K562 (cell line): ENCODE results near the gene CADM2. TPM values are rescaled to one million over a fixed set of nuclear protein-coding genes. Genes with fewer than 3 reads are reported as not detected.

Source experiments
- ATAC-seq: fragments of 200-7000 bp; cut with Tn5 transposase; 3 replicates; pipeline ENCODE4 v1.9.1; 2020; ENCODE audit warnings: moderate library complexity
- BruUV-seq: library from RNA; stranded (reverse); fragments of 400-500 nt; replicated peaks from 2 replicates; lab custom pipeline; 2021; lab: Mats Ljungman, UMichigan
- CTCF ChIA-PET: fragments of 300-600 bp; formaldehyde crosslinking; extraction: SDS; loops from one replicate; lab custom pipeline; 2021; ENCODE audit warnings: low intra/inter-chr PET ratio; lab: Yijun Ruan, JAX
- POLR2A ChIA-PET: fragments of 300-600, 350-650 bp; sonication (Branson Sonifier 250); formaldehyde crosslinking; extraction: SDS; loops from one replicate; lab custom pipeline; 2021; ENCODE audit warnings: antibody characterized with exemption, inconsistent platforms; lab: Yijun Ruan, JAX
- DNase-seq, 4 experiments: peaks; one replicate each; pipeline versions ENCODE4 v3.0.0 to v3.0.0-alpha.2; 2011 to 2018; ENCODE audit warnings: low spot score in 3 of 4, mixed read lengths in 3 of 4; ENCODE audit errors: extremely low read depth in 1 of 4
- FAIRE-seq: peaks from 2 replicates; lab custom pipeline; 2011; peaks lifted over from hg19 to GRCh38; lab: Jason Lieb, UNC
- H2AFZ ChIP-seq: 2 replicates; pipeline ENCODE4 v1.6.0; 2011; ENCODE audit warnings: low read depth, low read length, control low read depth, inconsistent platforms
- H3K27ac ChIP-seq: fragments of 200-600 bp; 3 replicates; pipeline ENCODE4 v1.8.0; 2011; ENCODE audit warnings: low read depth, mild to moderate bottlenecking, control low read depth, inconsistent platforms, low read length, moderate library complexity, mixed read lengths; ENCODE audit errors: extremely low read depth
- H3K27me3 ChIP-seq, 2 experiments: fragments of 300-600 bp in 1 of 2; 2 replicates in 1 of 2; 3 replicates in 1 of 2; pipeline versions ENCODE4 v1.6.0 to v1.8.0; 2011; ENCODE audit warnings: inconsistent platforms in 2 of 2, low read length in 2 of 2, mild to moderate bottlenecking in 1 of 2, mixed read lengths in 1 of 2, moderate library complexity in 1 of 2; ENCODE audit not compliant: control insufficient read depth in 2 of 2, insufficient read depth in 2 of 2
- H3K36me3 ChIP-seq: fragments of 300-600 bp; 3 replicates; pipeline ENCODE4 v1.8.0; 2011; ENCODE audit warnings: mild to moderate bottlenecking, low read length, inconsistent platforms; ENCODE audit not compliant: control insufficient read depth, insufficient read depth
- H3K4me1 ChIP-seq, 2 experiments: fragments of 200-600 bp in 1 of 2; replicated peaks in 1 of 2; 2 replicates in 1 of 2; 3 replicates in 1 of 2; pipeline versions ENCODE4 v1.5.1 to v1.8.0; 2011; ENCODE audit warnings: inconsistent platforms in 2 of 2, low read length in 2 of 2, mild to moderate bottlenecking in 1 of 2, mixed read lengths in 1 of 2, moderate library complexity in 1 of 2; ENCODE audit not compliant: control insufficient read depth in 2 of 2, insufficient read depth in 2 of 2
- H3K4me2 ChIP-seq: 2 replicates; pipeline ENCODE4 v1.6.1; 2011; ENCODE audit warnings: low read length, control low read depth, inconsistent platforms, mixed read lengths; ENCODE audit not compliant: insufficient read depth
- H3K4me3 ChIP-seq: fragments of 200-600 bp; sonication (generic), shearing (Covaris generic); 2 replicates; pipeline ENCODE4 v1.5.1; 2016; ENCODE audit warnings: control low read depth, inconsistent platforms
- H3K79me2 ChIP-seq: fragments of 200-600 bp; 3 replicates; pipeline ENCODE4 v1.8.0; 2011; ENCODE audit warnings: low read length, inconsistent platforms; ENCODE audit not compliant: control insufficient read depth, insufficient read depth
- H3K9ac ChIP-seq, 2 experiments: 2 replicates each; pipeline versions ENCODE4 v1.6.0 to v1.6.1; 2011; ENCODE audit warnings: low read depth in 2 of 2, low read length in 2 of 2, control low read depth in 1 of 2, inconsistent platforms in 1 of 2, mild to moderate bottlenecking in 1 of 2, mixed read lengths in 1 of 2; ENCODE audit not compliant: insufficient read depth in 1 of 2
- H3K9me1 ChIP-seq: one replicate; pipeline ENCODE4 v1.6.0; 2011; ENCODE audit warnings: inconsistent platforms, mild to moderate bottlenecking, low read length, moderate library complexity; ENCODE audit not compliant: control insufficient read depth, insufficient read depth
- H3K9me3 ChIP-seq: replicated peaks from 2 replicates; pipeline ENCODE4 v1.5.1; 2011; ENCODE audit warnings: low read depth, low read length, inconsistent platforms; ENCODE audit not compliant: control insufficient read depth, insufficient read depth
- H4K20me1 ChIP-seq: replicated peaks from 2 replicates; pipeline ENCODE4 v1.6.1; 2011; ENCODE audit warnings: low read length, inconsistent platforms, mixed read lengths; ENCODE audit not compliant: control insufficient read depth, insufficient read depth
- CCAR2 ChIP-seq: fragments of 200-400 bp; formaldehyde crosslinking; IDR thresholded peaks from 2 replicates; pipeline ENCODE4 v1.6.1; 2017; ENCODE audit warnings: mild to moderate bottlenecking, low read depth, low read length
- GATAD2B ChIP-seq: fragments of 450-650 bp; IDR thresholded peaks from 2 replicates; pipeline ENCODE4 v1.6.1; 2017; ENCODE audit warnings: mild to moderate bottlenecking, borderline replicate concordance
- MCM3 ChIP-seq: fragments of 450-650 bp; IDR thresholded peaks from 2 replicates; pipeline ENCODE4 v1.6.1; 2016
- PYGO2 ChIP-seq: fragments of 450-650 bp; IDR thresholded peaks from 2 replicates; pipeline ENCODE4 v1.6.1; 2016; ENCODE audit warnings: mild to moderate bottlenecking, missing genetic modification characterization, moderate library complexity, missing compliant biosample characterization
- RAD21 ChIP-seq, 2 experiments: fragments of 250-450 bp in 1 of 2; fragments of 450-650 bp in 1 of 2; sonication (Bioruptor Pico) in 1 of 2; formaldehyde crosslinking in 1 of 2; IDR thresholded peaks in 1 of 2; conservative IDR thresholded peaks in 1 of 2; 2 replicates each; pipeline versions ENCODE4 v1.4.0 to v1.8.0; 2020 to 2022; ENCODE audit warnings: mild to moderate bottlenecking in 2 of 2, moderate library complexity in 1 of 2
- TBP ChIP-seq: optimal IDR thresholded peaks from 2 replicates; pipeline ENCODE3; 2011; ENCODE audit warnings: low read depth, low read length, improper control_type of control experiment
- ZNF165 ChIP-seq: fragments of 250-450 bp; sonication (Bioruptor Pico); IDR thresholded peaks from 2 replicates; pipeline ENCODE4 v1.4.0; 2020; ENCODE audit warnings: borderline replicate concordance
- ZNF551 ChIP-seq: fragments of 250-450 bp; sonication (Bioruptor Pico); IDR thresholded peaks from 2 replicates; pipeline ENCODE4 v1.5.0; 2021; ENCODE audit warnings: mild to moderate bottlenecking, moderate library complexity
- WGBS: fragments of 100-300 bp; shearing (Covaris generic); methylation state at CpG from one replicate; pipeline ENCODE4 v1.1.6; 2016; ENCODE audit warnings: low coverage, mixed read lengths; ENCODE audit not compliant: insufficient coverage; ENCODE audit errors: missing lambda C conversion rate; 5-methylcytosine and 5-hydroxymethylcytosine counted together
- in situ Hi-C: fragments of 300-500 bp; cut with MboI; formaldehyde crosslinking; loops from 4 replicates; pipeline ENCODE4 v1.15.0; 2018; ENCODE audit warnings: inconsistent platforms, mixed read lengths
- intact Hi-C: fragments of 100-400 bp; cut with micrococcal nuclease; formaldehyde crosslinking; loops from 2 replicates; pipeline ENCODE4 v1.14.2; 2022
- polyA plus RNA-seq, 8 experiments: library from polyadenylated mRNA; depleted of rRNA in 4 of 8; stranded (reverse) in 5 of 8; unstranded in 3 of 8; fragments of >200 nt; fragmentation: Nextera tagmentation in 2 of 8; fragmentation: Illumina TruSeq in 1 of 8; extraction: Ambion mirVana in 2 of 8; extraction: Trizol in 1 of 8; gene quantifications; 2 replicates each; pipeline versions ENCODE4 v1.2.1 to v1.2.3, GENCODE V29; 2011 to 2014; ENCODE audit warnings: inconsistent platforms in 1 of 8, missing spikeins in 1 of 8
- total RNA-seq, 7 experiments: library from RNA; depleted of rRNA in 6 of 7; stranded (reverse); fragments of >200 nt in 6 of 7; fragmentation: Illumina TruSeq in 2 of 7; extraction: Trizol in 2 of 7; gene quantifications; 2 replicates each; pipeline versions ENCODE4 v1.2.1 to v1.2.3, GENCODE V29; 2011 to 2021; ENCODE audit warnings: low replicate concordance in 1 of 7
- TF ChIP-seq, protein P1 (sequence below): fragments of 450-650 bp; conservative IDR thresholded peaks from 2 replicates; pipeline ENCODE4 v1.6.1; 2016; ENCODE audit warnings: missing genetic modification characterization, low read depth, mild to moderate bottlenecking, control low read depth, missing compliant biosample characterization

CADM2 gene
- total and polyA plus RNA-seq, 9 of the 15 experiments (the other 6 are each of a cell fraction or from before 2014, with no cell fraction given): 0.11 to 3.2 (median 0.95) TPM

GRCh38 chr3:85258326-85258725, 299.5 kb downstream of the CADM2 start:
- H3K9ac ChIP-seq: no peak overlapping the region
- intact Hi-C loops: no loop called here
- H3K27ac ChIP-seq: no peak overlapping the region
- POLR2A ChIA-PET: no interaction called here
- no peak for DNase-seq
- no peak for FAIRE-seq
- no peaks in the 10 kb centered on the region for H3K36me3 ChIP-seq
- in situ Hi-C loops: no loop called here
- TF ChIP-seq CCAR2: no peak
- no peak for TF ChIP-seq ZNF165 (CRISPR knock-in tag)
- no peak for TF ChIP-seq ZNF551 (CRISPR knock-in tag)
- TF ChIP-seq, protein P1, sequence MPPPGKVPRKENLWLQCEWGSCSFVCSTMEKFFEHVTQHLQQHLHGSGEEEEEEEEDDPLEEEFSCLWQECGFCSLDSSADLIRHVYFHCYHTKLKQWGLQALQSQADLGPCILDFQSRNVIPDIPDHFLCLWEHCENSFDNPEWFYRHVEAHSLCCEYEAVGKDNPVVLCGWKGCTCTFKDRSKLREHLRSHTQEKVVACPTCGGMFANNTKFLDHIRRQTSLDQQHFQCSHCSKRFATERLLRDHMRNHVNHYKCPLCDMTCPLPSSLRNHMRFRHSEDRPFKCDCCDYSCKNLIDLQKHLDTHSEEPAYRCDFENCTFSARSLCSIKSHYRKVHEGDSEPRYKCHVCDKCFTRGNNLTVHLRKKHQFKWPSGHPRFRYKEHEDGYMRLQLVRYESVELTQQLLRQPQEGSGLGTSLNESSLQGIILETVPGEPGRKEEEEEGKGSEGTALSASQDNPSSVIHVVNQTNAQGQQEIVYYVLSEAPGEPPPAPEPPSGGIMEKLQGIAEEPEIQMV (tag): no peak
- TF ChIP-seq PYGO2 (tag): no peak
- no peak for TF ChIP-seq RAD21 (CRISPR knock-in tag; conservative IDR thresholded peaks at IDR 0.05 in 1 of 2, IDR thresholded peaks at IDR 0.05 in 1 of 2)
- TF ChIP-seq GATAD2B: no peak
- no peak for TF ChIP-seq MCM3
- no peak for TF ChIP-seq TBP
- no peaks in the 10 kb centered on the region for H3K79me2 ChIP-seq
- H2AFZ ChIP-seq: no peak overlapping the region
- H3K9me3 ChIP-seq: no peaks in the 10 kb centered on the region
- CTCF ChIA-PET: no interaction called here
- H3K4me3 ChIP-seq: no peak overlapping the region
- H3K27me3 ChIP-seq: no peaks in the 10 kb centered on the region
- no peak for ATAC-seq
- no peaks in the 10 kb centered on the region for H4K20me1 ChIP-seq
- no TSS peak for BruUV-seq
- no peaks in the 10 kb centered on the region for H3K9me1 ChIP-seq
- H3K4me1 ChIP-seq: no peaks in the 10 kb centered on the region
- H3K4me2 ChIP-seq: no peak overlapping the region
- WGBS: 0% methylated on average over 5 of the region's 5 CpGs
